DMS79 treated with DMSO at 0.1 percent for 48 hours (cell line): Measurements from ENCODE around the gene FREY1.

Experiments used
- DNase-seq: peaks from one replicate; lab custom pipeline; 2025; lab: John Stamatoyannopoulos, UW

FREY1 gene

GRCh38 chr11:45894555-45895247 is 12.4 kb downstream of the FREY1 start:
- no peak for DNase-seq

GRCh38 chr11:45892856-45893255 is 14.2 kb downstream of the FREY1 start:
- no peak for DNase-seq

GRCh38 chr11:45890886-45891550 is 16.1 kb downstream of the FREY1 start:
- DNase-seq = no peak

- no peak for DNase-seq
Observed at GRCh38 chr11:45889966-45890365, 17.1 kb downstream of the FREY1 start.

DNA sequence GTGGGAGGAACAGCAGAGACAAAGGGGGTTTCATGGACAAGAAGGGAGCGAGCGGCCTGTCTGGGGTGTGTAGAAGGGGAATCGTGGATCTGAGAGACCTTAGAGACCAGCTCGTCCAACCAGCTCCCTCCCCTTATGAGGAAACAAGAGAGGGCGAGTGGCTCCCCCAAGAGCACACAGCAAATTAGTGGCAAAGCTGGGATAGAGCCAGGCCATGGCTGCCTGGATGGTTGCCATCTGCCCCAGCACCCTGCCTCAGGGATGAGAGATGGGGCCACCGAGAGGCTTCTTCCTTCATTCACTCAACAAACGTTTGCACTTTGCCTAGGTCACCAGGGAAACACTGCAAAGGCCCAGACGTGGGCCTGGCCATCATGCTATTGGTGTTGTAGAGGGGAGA is 17.5 kb downstream of the FREY1 start:
- no peak for DNase-seq

GRCh38 chr11:45887587-45887986 is 19.5 kb downstream of the FREY1 start:
- no peak for DNase-seq

DNA sequence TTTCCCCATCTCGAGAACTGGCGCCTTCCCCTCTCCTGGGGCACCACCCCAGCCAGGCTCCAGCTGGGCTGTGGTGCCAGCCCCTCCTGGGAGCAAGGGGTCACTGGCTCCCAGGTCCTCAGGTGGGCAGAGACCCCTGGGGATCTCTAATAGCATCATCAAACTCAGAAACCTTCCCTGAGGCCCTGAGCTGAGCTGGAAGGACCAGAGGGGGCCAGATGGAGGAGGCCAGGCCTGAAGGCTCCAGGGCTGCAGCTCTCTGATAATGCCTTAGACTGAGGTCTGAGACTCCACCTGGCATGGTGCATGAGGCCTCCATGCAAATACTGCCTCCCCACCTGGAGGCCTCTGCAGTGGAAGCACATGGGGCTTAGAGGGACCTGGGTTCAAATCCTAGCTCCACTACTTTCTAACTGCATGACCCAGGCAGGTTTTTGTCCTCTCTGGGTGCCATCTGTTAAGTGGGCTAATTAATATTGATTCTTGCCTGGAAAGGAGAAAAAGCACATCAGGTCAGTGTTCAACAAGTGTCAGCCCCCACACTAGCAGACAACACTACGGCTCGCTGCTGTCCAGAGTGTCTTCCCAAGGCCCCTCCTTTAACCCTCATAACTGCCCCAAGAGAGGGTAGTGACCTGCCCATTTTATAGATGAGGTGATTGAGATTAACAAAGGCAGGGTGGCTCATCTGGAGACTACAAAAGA is 20.1 kb downstream of the FREY1 start:
- no peak for DNase-seq

GRCh38 chr11:45885921-45886721 is 20.9 kb downstream of the FREY1 start:
- peak; percentile 18 for DNase-seq

- peak; percentile 64 for DNase-seq
Observed at GRCh38 chr11:45885274-45885920, 21.7 kb downstream of the FREY1 start, which contains the start of gene MAPK8IP1. MAPK8IP1 (plus strand) TSS chr11:45885651; CDS start chr11:45885821, 170 bp downstream.

- no peak for DNase-seq
Observed at GRCh38 chr11:45884596-45885185, 22.4 kb downstream of the FREY1 start.

DNA sequence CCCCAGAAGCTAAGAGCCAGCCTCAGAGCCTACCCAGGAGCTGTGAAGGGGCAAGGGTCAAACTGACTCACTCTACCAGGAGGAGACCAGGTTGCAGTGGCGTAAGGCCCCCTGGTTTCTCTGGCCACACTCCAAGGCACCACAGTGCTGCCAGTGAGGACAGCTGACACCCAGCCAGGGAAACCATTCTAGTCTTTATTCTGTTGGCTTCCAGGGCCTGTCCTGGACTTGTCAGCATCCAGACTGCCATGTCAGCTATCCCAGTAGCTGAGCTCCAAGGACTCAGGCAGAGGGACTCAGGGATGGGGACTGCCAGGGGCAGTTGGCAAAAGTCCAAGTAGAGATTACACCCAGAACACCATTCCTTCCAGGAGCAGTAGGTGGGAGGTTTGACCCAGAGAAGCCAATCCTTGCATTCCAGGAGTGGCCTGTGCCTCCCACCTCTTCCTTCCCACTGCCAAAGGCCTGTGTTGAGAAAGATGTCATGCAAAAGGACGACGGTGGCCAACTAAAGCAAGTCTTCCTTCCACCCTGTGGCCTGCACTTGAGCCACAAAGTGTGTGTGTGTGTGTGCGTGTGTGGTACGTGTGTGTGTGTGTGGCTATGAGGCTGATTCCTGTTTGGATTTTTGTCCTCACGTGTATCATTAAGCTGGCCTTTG is 25.2 kb downstream of the FREY1 start:
- DNase-seq = peak; percentile 17

DNA sequence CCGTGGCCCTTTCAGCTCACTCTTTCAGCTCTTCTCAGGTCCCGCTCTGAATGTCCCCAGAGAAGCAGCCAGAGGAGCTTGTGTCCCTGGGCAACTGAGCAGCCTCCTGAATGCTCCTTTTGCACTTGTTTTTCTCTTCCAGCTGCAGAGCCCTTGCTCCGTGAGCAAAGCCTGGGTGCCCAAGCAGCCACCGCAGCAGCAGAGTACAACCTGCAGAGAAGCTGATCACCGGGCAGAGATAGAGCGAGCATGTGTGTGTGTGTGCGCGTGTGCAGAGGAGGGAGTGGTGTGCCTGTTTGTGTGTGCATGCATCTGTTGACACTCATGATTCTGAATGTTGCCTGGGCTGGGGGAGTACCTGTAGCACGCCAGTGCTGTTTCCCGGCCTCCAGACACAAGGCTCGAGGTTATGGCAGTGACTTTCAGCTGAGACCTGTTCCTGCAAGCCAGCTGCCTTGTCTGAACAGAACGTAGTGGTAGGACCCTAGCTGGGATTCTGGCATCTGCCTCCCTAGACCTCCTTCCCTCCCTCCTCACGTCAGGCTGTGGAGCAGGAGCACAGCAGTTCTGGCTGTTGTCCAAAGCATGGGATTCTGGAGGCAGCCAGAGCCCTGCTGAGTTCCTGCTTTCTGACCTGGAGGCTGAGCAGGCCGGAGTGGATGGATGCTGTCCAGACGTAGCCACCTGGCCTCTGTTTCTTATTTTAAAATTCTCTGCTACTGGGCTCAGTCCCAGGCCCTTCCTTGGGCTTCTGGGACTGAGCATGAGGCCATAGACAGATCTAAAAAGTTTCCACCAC is 26.1 kb downstream of the FREY1 start:
- peak; percentile 25 for DNase-seq

GRCh38 chr11:45879803-45880686 is 27.0 kb downstream of the FREY1 start:
- DNase-seq = no peak

GRCh38 chr11:45877845-45878244 is 29.2 kb downstream of the FREY1 start:
- DNase-seq = no peak

GRCh38 chr11:45877221-45877620 is 29.9 kb downstream of the FREY1 start:
- no peak for DNase-seq

GRCh38 chr11:45876401-45876800 is 30.7 kb downstream of the FREY1 start:
- DNase-seq = no peak

- DNase-seq = peak; percentile 13
Observed at GRCh38 chr11:45872651-45873356, 34.3 kb downstream of the FREY1 start.

DNA sequence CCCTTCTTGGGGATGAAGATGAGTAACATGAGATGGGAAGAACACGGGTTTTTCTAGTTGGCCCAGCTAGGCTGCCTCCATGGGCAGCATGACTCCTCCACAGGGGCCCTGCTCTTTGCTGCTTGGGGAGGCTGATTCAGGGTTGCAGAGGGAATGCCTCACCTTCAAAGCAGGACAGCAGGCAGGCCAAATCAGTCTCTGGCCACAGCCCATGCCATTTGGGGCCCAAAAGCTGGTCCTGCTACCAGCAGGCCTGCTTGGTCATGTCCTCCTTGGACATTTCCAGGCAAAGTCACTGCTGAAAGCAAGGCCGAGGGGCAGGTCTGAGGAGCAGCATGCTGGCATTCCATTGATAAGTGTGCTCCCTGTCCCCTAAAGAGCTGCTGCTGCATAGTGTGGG is 35.4 kb downstream of the FREY1 start:
- DNase-seq = no peak
